ENCODE data around the gene GIT1. TPM values are rescaled to one million over a fixed set of nuclear protein-coding genes. Genes with fewer than 3 reads are reported as not detected.

The GIT1 gene
- total and polyA plus RNA-seq, 9 of the 15 experiments (the other 6 are each of a cell fraction or from before 2014, with no cell fraction given): 0.35 to 35.3 (median 17.1) TPM

GRCh38 chr17:29593591-29594518 is 4.4 kb upstream of the GIT1 start (continued):
- TF ChIP-seq MYBL2 (IDR thresholded peaks at IDR 0.05; ENCODE audit: low read depth) (no peak), MYBL2 (CRISPR knock-in tag; IDR thresholded peaks at IDR 0.05; ENCODE audit: borderline replicate concordance) (no peak), TEAD4 (IDR thresholded peaks at IDR 0.05; ENCODE audit: low read length) (no peak), TEAD4 (CRISPR knock-in tag; IDR thresholded peaks at IDR 0.05; ENCODE audit: borderline replicate concordance) (peak; percentile 91; the same call in 1 of the 2 replicates), TFAM (CRISPR knock-in tag; conservative IDR thresholded peaks at IDR 0.05) (no peak)
- TF ChIP-seq, protein P1, sequence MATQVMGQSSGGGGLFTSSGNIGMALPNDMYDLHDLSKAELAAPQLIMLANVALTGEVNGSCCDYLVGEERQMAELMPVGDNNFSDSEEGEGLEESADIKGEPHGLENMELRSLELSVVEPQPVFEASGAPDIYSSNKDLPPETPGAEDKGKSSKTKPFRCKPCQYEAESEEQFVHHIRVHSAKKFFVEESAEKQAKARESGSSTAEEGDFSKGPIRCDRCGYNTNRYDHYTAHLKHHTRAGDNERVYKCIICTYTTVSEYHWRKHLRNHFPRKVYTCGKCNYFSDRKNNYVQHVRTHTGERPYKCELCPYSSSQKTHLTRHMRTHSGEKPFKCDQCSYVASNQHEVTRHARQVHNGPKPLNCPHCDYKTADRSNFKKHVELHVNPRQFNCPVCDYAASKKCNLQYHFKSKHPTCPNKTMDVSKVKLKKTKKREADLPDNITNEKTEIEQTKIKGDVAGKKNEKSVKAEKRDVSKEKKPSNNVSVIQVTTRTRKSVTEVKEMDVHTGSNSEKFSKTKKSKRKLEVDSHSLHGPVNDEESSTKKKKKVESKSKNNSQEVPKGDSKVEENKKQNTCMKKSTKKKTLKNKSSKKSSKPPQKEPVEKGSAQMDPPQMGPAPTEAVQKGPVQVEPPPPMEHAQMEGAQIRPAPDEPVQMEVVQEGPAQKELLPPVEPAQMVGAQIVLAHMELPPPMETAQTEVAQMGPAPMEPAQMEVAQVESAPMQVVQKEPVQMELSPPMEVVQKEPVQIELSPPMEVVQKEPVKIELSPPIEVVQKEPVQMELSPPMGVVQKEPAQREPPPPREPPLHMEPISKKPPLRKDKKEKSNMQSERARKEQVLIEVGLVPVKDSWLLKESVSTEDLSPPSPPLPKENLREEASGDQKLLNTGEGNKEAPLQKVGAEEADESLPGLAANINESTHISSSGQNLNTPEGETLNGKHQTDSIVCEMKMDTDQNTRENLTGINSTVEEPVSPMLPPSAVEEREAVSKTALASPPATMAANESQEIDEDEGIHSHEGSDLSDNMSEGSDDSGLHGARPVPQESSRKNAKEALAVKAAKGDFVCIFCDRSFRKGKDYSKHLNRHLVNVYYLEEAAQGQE (IDR thresholded peaks at IDR 0.05; ENCODE audit: borderline replicate concordance): peak; percentile 99
- TF ChIP-seq, protein P1 (CRISPR knock-in tag; IDR thresholded peaks at IDR 0.05; ENCODE audit: low read depth): peak; percentile 97

Data from K562 (cell line).